Nucleus accumbens (tissue), 56 donors: Measurements from ENCODE around the gene TMEM41B.
"Not testable (repeated sequence)": the region's sequence is repeated elsewhere in the genome, so short reads cannot be mapped to it uniquely, and the experiment has no call there.

Experiments
- DNase-seq, 56 donors: peaks; one replicate each; lab custom pipeline; 2025; lab: John Stamatoyannopoulos, UW

The TMEM41B gene

GRCh38 chr11:9263840-9264315, 50.5 kb downstream of the TMEM41B start:
- DNase-seq = peak in 2 of 56 donors; percentile 46 to 60

- not testable (repeated sequence) for DNase-seq
Measured at GRCh38 chr11:9260838-9261146, 53.6 kb downstream of the TMEM41B start.

GRCh38 chr11:9259981-9260837, 54.2 kb downstream of the TMEM41B start:
- DNase-seq = no peak

- not testable (repeated sequence) for DNase-seq
Measured at GRCh38 chr11:9258279-9258678, 56.1 kb downstream of the TMEM41B start.

- DNase-seq = no peak
Measured at GRCh38 chr11:9254416-9254815, 60.0 kb downstream of the TMEM41B start.

- no peak for DNase-seq
Measured at GRCh38 chr11:9253086-9253485, 61.3 kb downstream of the TMEM41B start.

- no peak for DNase-seq
Measured at GRCh38 chr11:9251311-9251710, 63.1 kb downstream of the TMEM41B start.

GRCh38 chr11:9250139-9250582, 64.2 kb downstream of the TMEM41B start:
- DNase-seq = no peak

GRCh38 chr11:9249252-9249651, 65.1 kb downstream of the TMEM41B start:
- DNase-seq = no peak

GRCh38 chr11:9247863-9248262, 66.5 kb downstream of the TMEM41B start:
- no peak for DNase-seq

- not testable (repeated sequence) for DNase-seq
Measured at GRCh38 chr11:9236242-9236641, 78.2 kb downstream of the TMEM41B start.

- DNase-seq = no peak
Measured at GRCh38 chr11:9232482-9232881, 81.9 kb downstream of the TMEM41B start.

GRCh38 chr11:9231848-9232177, 82.6 kb downstream of the TMEM41B start:
- peak in 20 of 56 donors; percentile 1 to 62 (median 28) for DNase-seq
